ENCODE results near the gene ATP10A.
A peak's percentile ranks its signal among the peaks of the same experiment; 100 is the strongest.

ATP10A gene

DNA sequence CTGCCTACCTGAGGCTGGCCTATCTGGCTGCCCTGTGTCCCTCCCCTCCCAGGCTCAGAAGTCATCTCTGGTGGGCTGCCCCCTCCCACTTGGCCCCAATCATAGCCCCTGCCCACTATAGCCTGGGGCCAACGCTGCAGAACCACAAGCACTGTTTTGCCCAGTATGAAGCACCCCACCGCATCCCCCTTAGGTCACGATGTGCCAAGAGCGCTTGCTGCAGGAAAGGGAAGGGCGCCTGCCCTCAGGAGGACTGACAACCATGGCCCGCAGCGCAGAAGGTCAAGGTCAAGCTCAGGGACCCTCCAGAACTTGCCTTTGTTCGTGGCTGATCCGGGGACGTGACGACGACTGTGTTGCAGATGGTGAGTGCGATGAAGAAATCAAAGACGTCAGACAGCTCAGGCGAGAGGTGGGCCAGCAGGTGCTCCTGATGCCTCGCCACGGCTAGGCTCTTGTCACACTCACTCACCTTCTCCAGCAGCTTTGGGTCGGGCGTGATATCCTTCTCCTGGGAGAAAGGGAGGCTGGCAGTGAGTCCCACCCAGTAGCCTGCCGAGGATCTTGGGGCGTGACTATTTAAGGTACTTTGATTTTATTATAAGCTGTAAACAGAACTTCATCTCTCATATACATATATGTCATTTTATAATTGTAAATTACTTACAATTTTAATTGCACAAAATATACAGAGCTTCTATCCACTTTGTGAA is 146.6 kb downstream of the ATP10A start:
- DNase-seq (ENCODE audit: low spot score in 2 of 2) = no peak
- Mint-ChIP-seq H3K4me1 (no peaks in the 10 kb centered on the region), H3K4me3 (no peak overlapping the region), H3K27ac (ENCODE audit: low read depth) (no peak overlapping the region), H3K27me3 (no peaks in the 10 kb centered on the region), H3K9me3 (no peaks in the 10 kb centered on the region), H3K36me3 (ENCODE audit: insufficient read depth) (peaks cover 6% of the 10 kb centered on the region)
- no peak for ATAC-seq (replicated peaks; ENCODE audit: extremely low read depth, poor library complexity, severe bottlenecking)

DNA sequence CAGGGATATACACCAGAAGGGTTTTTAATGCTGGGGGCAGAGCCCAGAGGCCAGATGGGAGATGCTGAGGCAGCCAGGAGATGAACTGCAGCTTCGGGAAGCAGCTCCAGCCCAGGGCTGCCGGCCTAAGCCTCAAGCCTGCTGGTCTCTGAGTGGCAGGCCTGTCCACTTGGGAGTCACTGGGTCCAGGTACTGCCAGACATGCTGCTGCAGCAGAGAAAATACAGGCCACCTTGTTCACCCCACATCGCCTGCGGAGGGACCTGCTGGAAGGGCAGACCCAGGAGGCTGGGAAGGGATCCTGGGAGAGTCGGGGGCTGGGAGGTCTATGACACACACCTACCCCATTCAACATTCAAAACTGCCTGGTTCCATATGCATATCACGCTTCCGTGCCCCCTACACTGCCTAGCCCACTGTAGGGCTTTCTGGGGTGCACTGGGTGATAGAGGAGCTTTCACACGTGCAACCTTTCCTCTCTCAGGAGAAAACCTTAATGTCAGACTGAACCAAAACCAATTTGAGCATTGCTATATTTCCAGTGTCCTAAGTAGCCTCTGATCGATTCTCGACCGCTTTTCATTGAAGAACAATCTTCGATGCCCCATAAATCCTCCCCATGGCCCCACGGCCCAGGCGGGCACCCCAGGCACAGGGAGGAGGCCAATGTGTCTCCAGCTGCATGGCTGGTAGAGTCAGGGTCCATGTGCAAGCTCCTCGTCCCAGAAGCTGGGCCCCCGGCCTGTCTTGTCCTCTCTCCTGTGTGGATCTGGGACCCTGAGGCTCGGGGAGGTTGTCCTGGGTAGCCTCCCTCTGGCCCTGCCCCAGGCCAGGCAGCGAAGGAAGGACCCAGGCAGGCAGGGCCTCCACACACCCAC is 147.4 kb downstream of the ATP10A start:
- Mint-ChIP-seq H3K27ac (ENCODE audit: low read depth) (no peak overlapping the region), H3K36me3 (ENCODE audit: insufficient read depth) (peaks cover 5% of the 10 kb centered on the region), H3K9me3 (no peaks in the 10 kb centered on the region), H3K4me1 (no peaks in the 10 kb centered on the region), H3K4me3 (no peak overlapping the region), H3K27me3 (no peaks in the 10 kb centered on the region)
- DNase-seq (ENCODE audit: low spot score in 2 of 2) (no peak), ATAC-seq (replicated peaks; ENCODE audit: extremely low read depth, poor library complexity, severe bottlenecking) (no peak)

DNA sequence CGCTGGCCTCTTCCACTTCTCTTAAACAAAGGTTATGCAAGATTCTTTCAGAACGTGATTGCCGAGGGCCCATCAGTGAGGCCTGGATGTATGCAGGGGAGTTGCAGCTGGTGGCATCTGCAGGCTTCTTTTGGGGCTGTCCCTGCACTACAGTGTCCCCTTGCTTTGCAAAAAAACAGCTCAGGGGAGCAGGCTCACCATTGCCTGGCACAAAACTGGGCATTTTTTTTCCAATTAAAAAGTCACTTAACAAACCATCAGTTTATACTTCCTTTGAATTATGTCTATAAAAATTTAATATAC is 148.6 kb downstream of the ATP10A start:
- Mint-ChIP-seq H3K27me3 (no peaks in the 10 kb centered on the region), H3K4me3 (no peak overlapping the region), H3K9me3 (no peaks in the 10 kb centered on the region), H3K4me1 (no peaks in the 10 kb centered on the region), H3K27ac (ENCODE audit: low read depth) (no peak overlapping the region), H3K36me3 (ENCODE audit: insufficient read depth) (peaks cover 6% of the 10 kb centered on the region)
- DNase-seq (ENCODE audit: low spot score in 2 of 2) (no peak), ATAC-seq (replicated peaks; ENCODE audit: extremely low read depth, poor library complexity, severe bottlenecking) (no peak)

DNA sequence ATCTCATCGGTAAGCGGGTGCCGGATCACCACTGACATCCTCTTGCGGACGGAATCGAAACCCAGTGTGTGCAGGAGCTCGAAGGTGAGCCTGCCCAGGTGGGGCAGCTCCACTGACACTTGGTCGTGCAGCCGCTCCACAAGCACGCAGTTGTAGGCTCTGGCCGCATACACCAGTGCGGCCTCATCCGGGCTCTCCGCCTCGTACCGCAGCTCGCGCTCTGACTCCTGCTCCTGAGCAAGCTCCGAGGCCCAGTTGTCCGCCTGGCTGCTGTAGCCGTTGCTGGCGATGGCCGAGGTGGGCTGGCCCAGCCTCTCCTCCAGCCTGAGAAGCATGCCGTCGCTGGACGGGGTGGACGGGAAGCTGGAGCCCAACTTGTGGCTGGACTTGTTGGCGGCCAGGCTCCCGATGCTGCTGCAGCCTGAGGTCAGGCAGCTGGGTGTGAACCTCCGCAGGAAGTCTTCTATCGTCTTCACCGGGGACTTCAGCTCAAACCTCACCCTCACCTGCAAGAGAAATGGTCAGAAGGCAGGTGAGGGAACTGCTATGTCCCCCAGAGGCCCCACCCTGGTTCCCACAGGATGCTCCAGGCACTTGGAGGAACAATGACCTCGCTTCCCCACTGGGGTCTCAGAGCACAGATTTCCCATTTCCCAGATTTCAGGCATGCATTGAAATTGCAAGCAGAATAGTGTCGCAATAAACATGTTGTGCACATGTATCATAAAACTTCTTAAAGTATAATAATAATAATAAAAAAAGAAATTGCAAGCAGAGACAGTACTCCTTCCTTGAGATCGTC is 149.2 kb downstream of the ATP10A start:
- ATAC-seq (replicated peaks; ENCODE audit: extremely low read depth, poor library complexity, severe bottlenecking) = no peak
- Mint-ChIP-seq H3K36me3 (ENCODE audit: insufficient read depth) (peaks cover 6% of the 10 kb centered on the region), H3K27me3 (no peaks in the 10 kb centered on the region), H3K9me3 (no peaks in the 10 kb centered on the region), H3K27ac (ENCODE audit: low read depth) (no peak overlapping the region), H3K4me1 (no peaks in the 10 kb centered on the region), H3K4me3 (no peak overlapping the region)
- DNase-seq (ENCODE audit: low spot score in 2 of 2) = no peak

DNA sequence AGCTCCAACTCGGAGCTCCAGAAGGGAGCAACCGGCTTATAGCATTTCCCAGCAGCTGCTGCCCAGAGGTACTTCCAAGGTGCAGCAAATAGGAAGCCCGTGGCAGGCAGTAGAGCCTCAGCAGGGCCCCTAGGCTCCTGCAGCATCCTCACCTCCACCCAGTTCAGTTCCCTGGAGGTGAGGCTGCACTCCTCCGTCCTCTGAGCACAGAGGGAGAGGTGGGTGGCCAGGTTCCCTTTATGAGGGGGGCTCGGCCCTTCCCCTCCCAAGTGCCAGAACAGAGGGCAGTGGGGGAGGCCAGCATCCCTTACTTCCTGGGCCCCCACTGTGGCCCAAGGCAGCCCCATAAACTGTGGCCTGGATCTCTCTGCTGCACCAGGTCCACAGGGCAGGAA is 150.2 kb downstream of the ATP10A start:
- ATAC-seq (replicated peaks; ENCODE audit: extremely low read depth, poor library complexity, severe bottlenecking) (no peak), DNase-seq (ENCODE audit: low spot score in 2 of 2) (no peak)
- Mint-ChIP-seq H3K27me3 (no peaks in the 10 kb centered on the region), H3K4me3 (no peak overlapping the region), H3K4me1 (no peaks in the 10 kb centered on the region), H3K27ac (ENCODE audit: low read depth) (no peak overlapping the region), H3K36me3 (ENCODE audit: insufficient read depth) (peaks cover 4% of the 10 kb centered on the region), H3K9me3 (no peaks in the 10 kb centered on the region)

DNA sequence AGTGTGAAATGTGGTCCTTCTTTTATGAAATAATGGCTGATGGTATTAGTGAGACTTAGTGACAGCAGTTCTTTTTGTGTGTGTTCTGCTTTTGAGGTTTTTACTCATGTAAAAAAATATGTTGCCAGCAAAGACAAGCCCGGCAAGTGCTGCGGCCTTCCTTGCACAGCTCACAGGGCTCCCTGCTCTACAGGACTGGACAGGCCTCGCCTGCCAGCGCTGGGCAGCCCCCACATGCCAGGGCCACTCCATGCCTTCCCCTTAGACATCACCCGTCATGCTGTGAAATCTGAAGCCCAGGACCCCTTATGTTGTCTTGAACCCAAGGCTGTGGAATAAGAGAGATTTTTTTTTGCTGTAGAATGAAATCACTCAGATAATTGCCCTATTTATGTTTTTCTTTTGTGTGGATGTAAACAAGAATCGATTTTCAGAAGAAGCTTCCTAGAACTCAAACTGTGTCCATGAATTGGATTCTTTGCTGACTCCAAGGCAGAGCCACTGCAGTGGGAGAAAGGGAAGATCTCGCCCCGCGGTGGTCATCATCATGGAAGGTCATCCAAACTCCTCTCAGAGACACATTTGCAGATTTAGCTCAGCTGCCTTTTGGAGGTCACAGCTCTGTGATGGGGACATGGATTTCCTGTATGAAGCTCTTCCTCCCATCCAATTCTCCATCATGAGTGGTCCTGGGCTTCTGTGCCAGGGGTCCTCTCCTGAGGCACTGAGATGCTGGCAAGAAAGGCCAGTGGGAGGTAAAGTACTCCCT is 150.8 kb downstream of the ATP10A start:
- DNase-seq (ENCODE audit: low spot score in 2 of 2) (no peak), ATAC-seq (replicated peaks; ENCODE audit: extremely low read depth, poor library complexity, severe bottlenecking) (no peak)
- Mint-ChIP-seq H3K9me3 (no peaks in the 10 kb centered on the region), H3K27ac (ENCODE audit: low read depth) (no peak overlapping the region), H3K27me3 (no peaks in the 10 kb centered on the region), H3K36me3 (ENCODE audit: insufficient read depth) (peaks cover 3% of the 10 kb centered on the region), H3K4me3 (no peak overlapping the region), H3K4me1 (no peaks in the 10 kb centered on the region)

DNA sequence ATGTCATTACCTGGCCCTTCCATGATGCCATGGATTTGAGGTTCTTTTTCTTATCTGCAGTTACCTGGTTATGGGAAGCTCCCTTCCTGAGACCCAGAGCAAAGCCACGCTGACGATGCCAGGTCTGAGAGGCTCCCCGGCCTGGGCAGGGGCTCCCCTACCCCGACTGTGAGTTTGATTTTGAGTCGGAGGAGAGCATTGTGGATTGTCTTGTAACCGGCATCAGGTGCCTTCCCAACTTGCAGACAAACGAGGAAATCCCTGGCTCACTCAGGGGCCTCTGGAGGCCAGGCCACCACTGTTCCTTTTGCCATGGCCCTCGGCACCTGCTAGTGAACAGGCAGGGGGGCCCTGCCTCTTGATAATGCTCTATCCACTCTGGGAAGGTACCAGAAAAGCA is 151.4 kb downstream of the ATP10A start:
- no peak for DNase-seq (ENCODE audit: low spot score in 2 of 2)
- Mint-ChIP-seq H3K4me3 (no peak overlapping the region), H3K4me1 (no peaks in the 10 kb centered on the region), H3K36me3 (ENCODE audit: insufficient read depth) (peaks cover 3% of the 10 kb centered on the region), H3K27me3 (no peaks in the 10 kb centered on the region), H3K27ac (ENCODE audit: low read depth) (no peak overlapping the region), H3K9me3 (no peaks in the 10 kb centered on the region)
- ATAC-seq (replicated peaks; ENCODE audit: extremely low read depth, poor library complexity, severe bottlenecking) = no peak

DNA sequence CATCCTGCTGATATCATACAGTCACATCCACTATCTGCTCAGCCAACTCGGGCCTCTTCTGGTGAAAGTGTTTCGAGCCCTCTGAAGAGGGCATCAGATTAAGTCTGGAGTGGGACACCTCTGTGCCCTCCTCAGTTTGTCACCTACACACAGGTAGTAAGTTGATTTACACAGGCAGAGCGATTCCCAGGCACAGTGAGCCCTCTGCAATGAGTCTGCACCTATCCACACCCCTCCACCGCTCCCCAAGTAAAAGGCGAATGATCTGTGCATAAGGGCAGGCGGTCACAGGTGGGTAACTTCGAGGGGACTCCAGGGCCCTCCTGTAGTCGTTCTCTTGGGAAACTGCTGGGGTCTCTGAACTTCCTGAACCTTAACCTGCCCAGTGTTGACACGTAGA is 152.0 kb downstream of the ATP10A start:
- no peak overlapping the region for H3K4me3 Mint-ChIP-seq

DNA sequence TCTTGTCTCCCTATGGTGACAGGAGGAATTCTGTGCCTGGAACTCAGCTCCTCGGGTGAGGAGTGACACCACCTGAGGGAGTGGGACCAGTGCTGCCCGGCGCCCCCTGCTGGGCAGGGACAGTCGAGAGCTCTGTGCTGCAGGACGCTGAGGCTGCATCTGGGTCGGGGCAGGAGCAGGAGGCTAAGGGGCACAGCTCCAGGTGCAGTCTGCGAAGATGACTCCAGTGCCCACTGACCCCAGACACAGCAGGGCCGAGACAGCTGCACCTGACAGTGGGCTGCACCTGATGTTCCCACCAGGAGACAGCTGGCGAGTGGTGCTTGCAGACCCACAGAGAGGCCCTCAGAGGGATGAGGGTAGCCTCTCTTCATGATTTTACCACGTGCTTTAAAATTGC is 152.9 kb downstream of the ATP10A start:
- no peak for ATAC-seq (replicated peaks; ENCODE audit: extremely low read depth, poor library complexity, severe bottlenecking)
- Mint-ChIP-seq H3K36me3 (ENCODE audit: insufficient read depth) (peaks cover 3% of the 10 kb centered on the region), H3K4me3 (no peak overlapping the region), H3K27ac (ENCODE audit: low read depth) (no peak overlapping the region), H3K9me3 (no peaks in the 10 kb centered on the region), H3K4me1 (no peaks in the 10 kb centered on the region), H3K27me3 (no peaks in the 10 kb centered on the region)
- peak in 1 of 2 donors; percentile 20 for DNase-seq (ENCODE audit: low spot score in 2 of 2)

More for the DNA sequence above, 152.0 kb downstream of the ATP10A start:
- H3K9me3 Mint-ChIP-seq = no peaks in the 10 kb centered on the region
- H3K4me1 Mint-ChIP-seq = no peaks in the 10 kb centered on the region
- no peak for ATAC-seq (replicated peaks; ENCODE audit: extremely low read depth, poor library complexity, severe bottlenecking)
- H3K27ac Mint-ChIP-seq (ENCODE audit: low read depth) = no peak overlapping the region
- H3K36me3 Mint-ChIP-seq (ENCODE audit: insufficient read depth) = peaks cover 3% of the 10 kb centered on the region
- no peaks in the 10 kb centered on the region for H3K27me3 Mint-ChIP-seq
- DNase-seq (ENCODE audit: low spot score in 2 of 2) = no peak

DNA sequence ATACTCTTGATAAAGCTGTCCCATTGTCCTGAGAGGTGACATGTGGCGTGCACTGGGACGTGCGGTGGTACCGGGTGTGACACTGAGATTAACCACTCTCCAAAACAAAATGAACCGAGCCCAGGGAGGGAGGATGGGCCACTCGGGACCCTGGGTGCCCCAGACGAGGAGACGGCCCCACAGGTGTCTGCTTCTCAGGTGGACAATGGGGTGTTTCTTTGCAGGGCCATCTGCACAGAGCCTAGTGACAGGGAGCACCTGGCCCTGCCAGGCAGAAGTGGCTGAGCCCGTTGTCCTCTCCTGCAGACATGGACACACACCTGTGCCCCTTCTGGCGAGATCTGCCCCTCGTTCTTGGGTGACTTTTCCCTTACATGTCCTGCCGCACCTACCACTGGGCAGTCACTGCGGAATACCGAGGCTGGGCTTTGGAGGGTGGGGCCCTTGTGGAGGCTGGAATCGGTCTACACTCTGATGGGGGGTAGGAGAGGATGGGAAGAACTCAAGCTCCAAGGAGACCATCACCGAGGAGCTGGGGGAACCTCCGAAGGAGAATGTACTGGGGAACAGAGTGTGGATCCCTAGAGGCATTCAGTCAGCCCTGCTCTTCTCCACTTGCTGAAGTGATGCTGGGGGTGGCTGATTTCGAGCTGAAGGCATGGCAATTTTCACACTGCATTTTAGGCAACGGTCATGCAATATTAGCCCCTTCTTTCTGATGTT is 153.5 kb downstream of the ATP10A start:
- Mint-ChIP-seq H3K27ac (ENCODE audit: low read depth) (no peak overlapping the region), H3K9me3 (no peaks in the 10 kb centered on the region), H3K36me3 (ENCODE audit: insufficient read depth) (peaks cover 3% of the 10 kb centered on the region), H3K4me3 (no peak overlapping the region), H3K4me1 (no peaks in the 10 kb centered on the region), H3K27me3 (no peaks in the 10 kb centered on the region)
- DNase-seq (ENCODE audit: low spot score in 2 of 2) = no peak
- ATAC-seq (replicated peaks; ENCODE audit: extremely low read depth, poor library complexity, severe bottlenecking) = no peak

DNA sequence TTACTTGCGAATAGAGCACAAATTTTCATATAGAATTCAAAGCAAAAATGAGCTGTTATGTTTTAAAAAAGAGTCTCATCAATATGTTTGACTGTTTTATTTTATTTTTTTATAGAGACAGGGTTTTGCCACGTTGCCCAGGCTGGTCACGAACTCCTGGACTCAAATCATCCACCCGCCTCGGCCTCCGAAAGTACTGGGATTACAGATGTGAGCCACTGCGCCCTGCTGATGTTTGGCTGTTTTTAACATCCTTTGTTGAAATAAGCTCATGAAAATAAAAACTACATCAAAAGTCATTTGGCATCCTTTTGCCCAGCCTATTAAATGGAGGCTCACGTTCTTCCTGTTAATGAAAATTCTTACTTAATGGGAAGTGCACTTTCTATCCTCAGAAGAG is 154.7 kb downstream of the ATP10A start:
- no peaks in the 10 kb centered on the region for H3K4me1 Mint-ChIP-seq
- ATAC-seq (replicated peaks; ENCODE audit: extremely low read depth, poor library complexity, severe bottlenecking) = no peak
- H3K4me3 Mint-ChIP-seq = no peak overlapping the region
- H3K36me3 Mint-ChIP-seq (ENCODE audit: insufficient read depth) = peaks cover 3% of the 10 kb centered on the region
- no peak overlapping the region for H3K27ac Mint-ChIP-seq (ENCODE audit: low read depth)
- no peaks in the 10 kb centered on the region for H3K27me3 Mint-ChIP-seq
- no peak for DNase-seq (ENCODE audit: low spot score in 2 of 2)
- no peaks in the 10 kb centered on the region for H3K9me3 Mint-ChIP-seq

All from central memory CD8-positive, alpha-beta T cell (primary cell).